NOMO-1 treated with DMSO at 0.1 percent for 48 hours (cell line): ENCODE data around the gene ZNF358.

Experiments used
- DNase-seq: peaks from one replicate; lab custom pipeline; 2025; ENCODE audit not compliant: unreplicated experiment; lab: John Stamatoyannopoulos, UW

The ZNF358 gene

DNA sequence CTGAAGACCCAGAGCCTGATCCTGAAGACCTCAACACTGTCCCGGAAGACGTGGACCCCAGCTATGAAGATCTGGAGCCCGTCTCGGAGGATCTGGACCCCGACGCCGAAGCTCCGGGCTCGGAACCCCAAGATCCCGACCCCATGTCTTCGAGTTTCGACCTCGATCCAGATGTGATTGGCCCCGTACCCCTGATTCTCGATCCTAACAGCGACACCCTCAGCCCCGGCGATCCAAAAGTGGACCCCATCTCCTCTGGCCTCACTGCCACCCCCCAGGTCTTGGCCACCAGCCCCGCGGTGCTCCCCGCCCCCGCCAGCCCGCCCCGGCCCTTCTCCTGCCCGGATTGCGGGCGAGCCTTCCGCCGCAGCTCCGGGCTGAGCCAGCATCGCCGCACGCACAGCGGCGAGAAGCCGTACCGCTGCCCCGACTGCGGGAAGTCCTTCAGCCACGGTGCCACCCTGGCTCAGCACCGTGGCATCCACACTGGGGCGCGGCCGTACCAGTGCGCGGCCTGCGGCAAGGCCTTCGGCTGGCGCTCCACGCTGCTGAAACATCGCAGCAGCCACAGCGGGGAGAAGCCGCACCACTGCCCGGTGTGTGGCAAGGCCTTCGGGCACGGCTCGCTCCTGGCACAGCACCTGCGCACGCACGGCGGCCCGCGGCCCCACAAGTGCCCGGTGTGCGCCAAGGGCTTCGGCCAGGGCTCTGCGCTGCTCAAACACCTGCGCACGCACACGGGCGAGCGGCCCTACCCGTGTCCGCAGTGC is 3.6 kb downstream of the ZNF358 start:
- no peak for DNase-seq

- no peak for DNase-seq
Observed at GRCh38 chr19:7520131-7521051, 4.5 kb downstream of the ZNF358 start.

- DNase-seq = no peak
Observed at GRCh38 chr19:7521551-7522071, 5.7 kb downstream of the ZNF358 start.

DNA sequence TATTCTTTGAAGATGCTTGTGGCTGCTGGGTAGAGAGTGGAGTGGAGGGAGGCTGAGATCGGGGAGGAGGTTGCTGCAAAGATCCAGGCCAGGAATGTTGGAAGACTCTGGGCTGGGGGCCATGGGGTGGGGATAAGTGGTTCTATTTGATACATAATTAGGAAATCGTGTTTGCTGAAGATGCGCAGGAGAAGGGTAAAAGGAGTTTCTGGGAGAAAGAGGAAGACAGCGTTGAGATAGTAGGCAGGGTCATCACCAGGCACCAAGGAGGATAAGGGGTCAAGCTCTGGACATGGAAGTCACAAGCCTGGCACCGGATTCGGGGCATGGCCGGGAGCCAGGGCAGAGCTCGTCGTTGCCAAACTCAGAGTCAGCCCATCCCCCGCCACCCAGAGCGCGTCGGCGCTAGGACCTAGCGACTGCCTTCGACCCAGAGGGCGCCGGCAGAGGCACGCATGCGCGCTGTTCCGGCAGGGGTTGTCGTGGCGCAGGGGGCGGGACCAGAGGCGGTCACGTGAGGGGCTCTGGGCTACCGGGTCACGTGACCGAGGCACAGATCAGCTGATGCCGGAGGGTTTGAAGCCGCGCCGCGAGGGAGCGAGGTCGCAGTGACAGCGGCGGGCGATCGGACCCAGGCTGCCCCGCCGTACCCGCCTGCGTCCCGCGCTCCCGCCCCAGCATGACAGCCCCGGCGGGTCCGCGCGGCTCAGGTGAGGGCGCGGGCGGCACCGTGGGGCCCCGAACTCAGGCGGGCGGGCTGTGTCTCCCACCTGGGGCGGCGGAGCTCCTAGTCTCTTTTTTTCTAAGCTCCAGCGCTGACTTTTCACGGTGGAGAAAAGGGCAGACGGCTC is 6.4 kb downstream of the ZNF358 start, which contains the start of gene MCOLN1:
MCOLN1 (plus strand) TSS at position 553 of the 851 bp plus-strand sequence; CDS start at position 680, 127 bp downstream.
- DNase-seq = peak; percentile 95

DNA sequence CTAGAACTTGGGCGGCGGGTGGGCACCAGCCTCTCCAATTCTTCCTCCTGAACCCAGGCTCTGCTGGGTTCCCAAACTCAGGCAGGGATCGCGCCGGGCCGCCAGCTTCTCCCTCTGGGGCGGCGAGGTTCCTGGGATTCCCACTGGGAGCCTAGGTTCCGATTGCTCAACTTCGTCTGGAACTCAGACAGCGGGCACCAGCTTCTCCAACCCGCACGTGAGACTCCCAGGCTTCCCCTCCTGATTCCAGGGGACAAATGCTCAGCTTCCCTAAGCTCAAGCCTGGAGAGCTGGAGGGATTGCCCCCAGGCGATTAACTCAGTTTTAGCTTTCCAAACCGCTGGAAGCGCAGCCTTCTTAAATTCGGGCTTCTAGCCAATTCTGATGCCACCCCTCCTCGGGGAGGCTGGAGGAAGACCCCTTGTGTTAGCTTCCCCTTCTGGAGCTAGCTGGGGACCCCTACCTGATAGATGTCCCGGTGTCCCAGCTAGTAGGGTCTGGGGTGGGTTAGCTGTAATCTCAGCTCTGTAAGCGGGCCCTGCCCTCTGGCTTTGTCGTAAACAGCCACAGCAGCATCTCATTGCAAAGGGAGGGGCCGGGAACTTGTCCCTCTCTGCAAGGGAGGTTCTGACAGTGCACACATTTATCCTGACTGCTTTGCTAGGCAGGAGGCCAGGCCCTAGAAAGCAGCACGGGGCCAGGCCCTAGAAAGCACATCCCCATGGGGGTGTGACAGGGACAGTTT is 7.2 kb downstream of the ZNF358 start:
- DNase-seq = no peak

DNA sequence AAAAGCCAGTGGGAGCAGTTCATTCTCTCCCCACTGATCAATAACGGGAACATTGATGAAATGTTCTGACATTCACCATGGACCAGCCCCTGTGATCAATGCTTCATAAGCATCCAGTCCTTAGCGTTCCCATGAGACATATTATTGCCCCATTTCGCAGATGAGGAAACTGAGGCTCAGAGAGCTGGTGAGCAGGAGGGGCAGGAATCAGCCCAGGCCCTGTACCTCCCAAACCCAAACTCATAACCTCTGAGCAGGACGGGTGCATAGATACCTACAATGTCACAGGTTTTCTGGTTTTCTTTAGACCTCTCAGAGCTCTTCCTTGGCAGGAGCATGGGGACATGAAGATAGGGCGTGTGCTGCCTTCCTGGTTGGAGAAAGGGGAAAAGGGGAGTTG is 8.6 kb downstream of the ZNF358 start:
- DNase-seq = no peak

GRCh38 chr19:7524992-7525739 is 9.3 kb downstream of the ZNF358 start:
- DNase-seq = no peak

GRCh38 chr19:7526059-7526929 is 10.4 kb downstream of the ZNF358 start:
- no peak for DNase-seq

DNA sequence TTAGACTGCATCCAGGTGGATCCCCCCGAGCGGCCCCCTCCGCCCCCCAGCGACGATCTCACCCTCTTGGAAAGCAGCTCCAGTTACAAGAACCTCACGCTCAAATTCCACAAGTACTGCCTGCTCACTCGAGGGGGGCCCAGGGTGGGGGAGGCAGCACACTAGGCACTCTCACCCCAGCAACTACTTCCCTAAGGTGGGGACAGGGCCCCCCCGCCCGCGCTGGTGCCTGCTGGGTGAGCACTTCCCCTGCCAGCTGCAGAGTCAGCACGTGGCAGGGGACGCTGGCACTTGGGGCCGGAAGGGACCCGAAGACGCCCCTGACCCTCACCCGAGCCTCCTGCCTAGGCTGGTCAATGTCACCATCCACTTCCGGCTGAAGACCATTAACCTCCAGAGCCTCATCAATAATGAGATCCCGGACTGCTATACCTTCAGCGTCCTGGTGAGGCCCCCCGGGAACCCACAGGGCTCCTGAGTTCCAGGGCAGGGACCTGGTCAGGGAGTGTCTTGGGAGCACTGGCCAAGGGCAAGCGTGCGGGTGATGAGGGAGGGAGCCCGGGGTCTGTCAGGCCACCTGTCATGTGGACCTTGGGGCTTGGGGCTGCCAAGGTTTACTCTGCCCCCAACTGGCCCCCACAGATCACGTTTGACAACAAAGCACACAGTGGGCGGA is 11.8 kb downstream of the ZNF358 start:
- no peak for DNase-seq

DNA sequence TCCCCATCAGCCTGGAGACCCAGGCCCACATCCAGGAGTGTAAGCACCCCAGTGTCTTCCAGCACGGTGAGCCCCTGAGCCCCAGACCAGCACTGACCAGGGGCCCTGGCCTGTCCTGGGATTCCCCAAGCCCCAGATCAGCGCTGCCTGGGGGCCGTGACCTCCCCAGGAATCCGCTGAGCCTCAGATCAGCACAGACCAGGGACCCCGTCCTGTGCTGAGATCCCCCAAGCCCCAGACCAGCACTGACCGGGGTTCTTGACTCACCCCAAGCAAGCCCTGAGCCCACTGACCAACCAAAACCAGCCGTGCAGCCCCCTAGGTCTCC is 12.3 kb downstream of the ZNF358 start:
- no peak for DNase-seq

DNA sequence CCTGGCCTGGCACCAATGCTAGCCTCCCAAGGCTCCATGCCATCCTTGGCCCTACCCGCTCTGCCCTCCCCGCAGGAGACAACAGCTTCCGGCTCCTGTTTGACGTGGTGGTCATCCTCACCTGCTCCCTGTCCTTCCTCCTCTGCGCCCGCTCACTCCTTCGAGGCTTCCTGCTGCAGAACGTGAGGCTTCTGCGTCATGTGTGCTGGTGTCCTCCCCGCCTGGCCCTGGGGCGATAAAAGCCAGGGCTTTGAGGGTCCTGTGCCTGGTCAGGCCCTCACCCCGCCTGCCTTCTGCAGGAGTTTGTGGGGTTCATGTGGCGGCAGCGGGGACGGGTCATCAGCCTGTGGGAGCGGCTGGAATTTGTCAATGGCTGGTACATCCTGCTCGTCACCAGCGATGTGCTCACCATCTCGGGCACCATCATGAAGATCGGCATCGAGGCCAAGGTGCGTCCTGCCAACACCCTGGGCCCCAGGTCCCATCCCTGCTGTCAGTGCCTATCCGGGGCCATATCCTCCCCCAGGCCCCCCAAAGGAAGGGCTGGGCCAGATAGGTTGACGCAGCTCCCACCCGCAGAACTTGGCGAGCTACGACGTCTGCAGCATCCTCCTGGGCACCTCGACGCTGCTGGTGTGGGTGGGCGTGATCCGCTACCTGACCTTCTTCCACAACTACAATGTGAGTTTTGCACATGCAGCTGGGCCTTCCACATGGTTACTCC is 12.8 kb downstream of the ZNF358 start:
- no peak for DNase-seq

GRCh38 chr19:7529246-7529600 is 13.3 kb downstream of the ZNF358 start:
- no peak for DNase-seq

DNA sequence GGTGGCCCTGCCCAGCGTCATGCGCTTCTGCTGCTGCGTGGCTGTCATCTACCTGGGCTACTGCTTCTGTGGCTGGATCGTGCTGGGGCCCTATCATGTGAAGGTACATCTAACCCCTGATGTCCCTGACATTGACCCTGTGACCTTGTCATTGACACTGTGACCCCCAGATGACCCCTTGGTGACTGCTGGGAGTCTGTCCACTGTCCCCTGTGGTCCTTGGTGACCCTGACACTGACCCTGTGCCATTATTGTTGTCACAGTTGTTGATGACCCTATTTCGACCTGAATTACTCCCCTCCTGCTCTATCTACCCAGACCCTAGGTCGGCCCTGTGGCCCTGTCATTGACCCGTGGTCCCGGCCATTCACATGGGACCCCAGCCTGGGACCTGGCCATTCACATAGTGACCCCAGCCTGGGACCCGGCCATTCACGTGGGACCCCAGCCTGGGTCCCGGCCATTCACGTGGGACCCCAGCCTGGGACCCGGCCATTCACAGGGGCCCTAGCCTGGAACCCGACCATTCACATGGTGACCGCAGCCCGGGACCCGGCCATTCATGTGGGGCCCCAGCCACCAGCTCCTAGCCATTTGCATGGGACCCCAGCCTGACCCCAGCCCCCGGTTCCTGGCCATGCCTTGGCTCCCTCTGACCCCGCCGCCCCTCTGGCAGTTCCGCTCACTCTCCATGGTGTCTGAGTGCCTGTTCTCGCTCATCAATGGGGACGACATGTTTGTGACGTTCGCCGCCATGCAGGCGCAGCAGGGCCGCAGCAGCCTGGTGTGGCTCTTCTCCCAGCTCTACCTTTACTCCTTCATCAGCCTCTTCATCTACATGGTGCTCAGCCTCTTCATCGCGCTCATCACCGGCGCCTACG is 13.9 kb downstream of the ZNF358 start:
- no peak for DNase-seq

- DNase-seq = no peak
Observed at GRCh38 chr19:7533281-7533885, 17.5 kb downstream of the ZNF358 start.

DNA sequence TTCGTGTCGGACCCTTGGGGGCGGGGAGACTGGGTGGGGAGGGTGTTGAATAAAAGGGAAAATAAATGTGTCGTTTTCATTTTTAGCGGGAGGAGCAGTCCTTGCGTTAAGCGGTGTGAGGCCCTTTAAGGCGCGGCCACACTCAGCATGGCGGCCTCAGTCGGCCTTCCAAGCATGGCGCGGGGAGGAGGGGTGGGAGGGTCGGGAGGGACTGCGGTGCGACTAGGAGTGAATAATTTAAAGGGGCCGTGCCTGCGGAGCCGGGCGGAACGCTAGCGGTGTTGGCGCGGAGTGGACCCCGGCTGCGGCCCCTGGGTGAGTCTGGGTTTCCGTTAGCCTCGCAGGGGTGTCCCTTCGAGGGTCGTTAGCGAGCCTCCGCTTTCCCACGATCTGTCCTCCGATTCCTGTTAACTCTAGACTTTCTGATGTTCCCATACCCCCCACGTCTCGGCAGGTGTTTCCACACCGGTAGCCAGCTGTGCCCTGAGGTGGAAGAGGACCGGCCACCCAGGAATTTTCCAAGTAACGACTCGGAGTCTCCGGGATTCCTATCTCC is 18.1 kb downstream of the ZNF358 start:
- peak; percentile 67 for DNase-seq

- DNase-seq = peak; percentile 13
Observed at GRCh38 chr19:7534531-7535046, 18.7 kb downstream of the ZNF358 start.
